Measurements from ENCODE around the gene CARD10. TPM values are rescaled to one million over a fixed set of nuclear protein-coding genes. Genes with fewer than 3 reads are reported as not detected.
A peak's percentile ranks its signal among the peaks of the same experiment; 100 is the strongest.

Gene CARD10
- polyA plus RNA-seq, 1 of the 3 experiments (the other 2 are of a cell fraction): 14.5 TPM

DNA sequence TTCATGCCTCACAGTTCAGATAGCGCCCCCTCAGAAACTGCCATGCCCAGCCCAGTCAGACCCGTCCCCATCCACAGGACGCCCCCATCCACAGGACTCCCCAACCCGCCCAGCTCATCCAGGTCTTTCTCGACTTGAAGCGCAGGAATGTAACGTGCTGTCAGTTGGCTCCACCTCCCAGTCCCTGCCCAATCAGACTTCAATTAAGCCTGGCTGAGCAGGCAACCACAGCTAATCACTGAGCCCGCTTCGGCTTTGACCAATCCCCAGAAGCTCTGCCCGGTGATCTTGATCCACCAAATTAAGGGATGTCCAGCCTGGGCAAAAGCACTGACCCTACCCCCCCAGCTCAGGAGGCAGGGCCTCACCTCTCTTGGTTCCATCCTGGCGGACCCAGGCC lies 22.6 kb downstream of the CARD10 start:
- Histone ChIP-seq H3K36me3 (replicated peaks in 1 of 2; ENCODE audit: control insufficient read depth in 1 of 2, insufficient read depth in 2 of 2, low read length in 1 of 2) (no peaks in the 10 kb centered on the region), H3K9me2 (no peaks in the 10 kb centered on the region), H3K4me3 (ENCODE audit: low read depth in 2 of 2, low read length in 1 of 2) (no peak overlapping the region), H3K4me1 (ENCODE audit: control insufficient read depth in 1 of 2, insufficient read depth in 2 of 2, low read depth in 1 of 2, low read length in 1 of 2) (peaks cover 13 to 42% of the 10 kb centered on the region in 2 experiments), H3K4me2 (peak overlapping the region; percentile 46), H3K9ac (peak overlapping the region; percentile 55; the same call in 1 of the 2 replicates), H3K9me3 (no peaks in the 10 kb centered on the region), H4K20me1 (ENCODE audit: insufficient read depth) (no peaks in the 10 kb centered on the region), H3K27ac (ENCODE audit: low read depth in 2 of 2, low read length in 1 of 2) (peak overlapping the region in 1 of 2 experiments; percentile 84; a peak in 2 of 4 replicates), H3K27me3 (ENCODE audit: insufficient read depth) (no peaks in the 10 kb centered on the region), H3K79me2 (ENCODE audit: insufficient read depth) (no peaks in the 10 kb centered on the region), H3F3A (replicated peaks; ENCODE audit: insufficient read depth) (peaks cover 18% of the 10 kb centered on the region), H2AFZ (ENCODE audit: low read depth) (no peak overlapping the region)
- TF ChIP-seq, protein P1, sequence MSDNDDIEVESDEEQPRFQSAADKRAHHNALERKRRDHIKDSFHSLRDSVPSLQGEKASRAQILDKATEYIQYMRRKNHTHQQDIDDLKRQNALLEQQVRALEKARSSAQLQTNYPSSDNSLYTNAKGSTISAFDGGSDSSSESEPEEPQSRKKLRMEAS (IDR thresholded peaks at IDR 0.05; ENCODE audit: low read depth): peak; percentile 43; the same call in 1 of the 2 replicates
- TF ChIP-seq, protein P2, sequence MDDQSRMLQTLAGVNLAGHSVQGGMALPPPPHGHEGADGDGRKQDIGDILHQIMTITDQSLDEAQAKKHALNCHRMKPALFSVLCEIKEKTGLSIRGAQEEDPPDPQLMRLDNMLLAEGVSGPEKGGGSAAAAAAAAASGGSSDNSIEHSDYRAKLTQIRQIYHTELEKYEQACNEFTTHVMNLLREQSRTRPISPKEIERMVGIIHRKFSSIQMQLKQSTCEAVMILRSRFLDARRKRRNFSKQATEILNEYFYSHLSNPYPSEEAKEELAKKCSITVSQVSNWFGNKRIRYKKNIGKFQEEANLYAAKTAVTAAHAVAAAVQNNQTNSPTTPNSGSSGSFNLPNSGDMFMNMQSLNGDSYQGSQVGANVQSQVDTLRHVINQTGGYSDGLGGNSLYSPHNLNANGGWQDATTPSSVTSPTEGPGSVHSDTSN (IDR thresholded peaks at IDR 0.05): no peak
- WGBS (ENCODE audit: low lambda C conversion rate): 76% methylated on average over 9 of the region's 11 CpGs
- ChIA-PET CTCF (interaction anchor here (1.6 to 6.0 kb wide), 4 partner anchors 24 to 95 kb away, joined by 3 to 35 read pairs (median 12); no protein-coding TSS in a partner anchor), POLR2A (no interaction called here)
- DNase-seq: peak; percentile 50

DNA sequence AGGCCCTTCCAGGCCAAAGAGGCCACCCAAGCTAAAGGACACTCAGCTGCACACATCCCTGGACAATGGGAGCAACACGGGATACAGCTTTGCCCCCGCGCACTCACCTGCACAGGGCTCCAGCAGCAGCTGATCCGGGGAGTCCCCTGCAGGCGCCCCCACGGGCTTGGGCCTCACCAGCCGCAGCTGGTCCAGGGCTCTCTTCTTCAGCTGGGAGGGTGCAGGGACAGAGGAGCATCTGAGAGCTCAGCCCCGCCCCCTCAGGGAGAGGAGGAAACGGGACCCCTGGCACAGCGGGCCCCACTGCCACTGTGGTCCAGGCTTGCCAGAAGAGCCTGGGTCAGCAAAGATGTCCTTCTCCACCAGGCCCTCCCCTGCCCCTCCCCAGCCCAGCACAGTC lies 25.2 kb downstream of the CARD10 start:
- Histone ChIP-seq H3K9me2 (no peaks in the 10 kb centered on the region), H3K27me3 (ENCODE audit: insufficient read depth) (no peaks in the 10 kb centered on the region), H3K4me1 (ENCODE audit: control insufficient read depth in 1 of 2, insufficient read depth in 2 of 2, low read depth in 1 of 2, low read length in 1 of 2) (peaks cover 6 to 15% of the 10 kb centered on the region in 2 experiments; a peak in 2 of 4 replicates), H3K4me3 (ENCODE audit: low read depth in 2 of 2, low read length in 1 of 2) (no peak overlapping the region), H3K36me3 (replicated peaks in 1 of 2; ENCODE audit: control insufficient read depth in 1 of 2, insufficient read depth in 2 of 2, low read length in 1 of 2) (peaks cover 0 to 3% of the 10 kb centered on the region in 2 experiments), H3F3A (replicated peaks; ENCODE audit: insufficient read depth) (peaks cover 18% of the 10 kb centered on the region), H3K27ac (ENCODE audit: low read depth in 2 of 2, low read length in 1 of 2) (no peak overlapping the region), H2AFZ (ENCODE audit: low read depth) (no peak overlapping the region), H3K4me2 (no peak overlapping the region), H4K20me1 (ENCODE audit: insufficient read depth) (peaks cover 3% of the 10 kb centered on the region; the same call in 1 of the 2 replicates), H3K9me3 (no peaks in the 10 kb centered on the region), H3K79me2 (ENCODE audit: insufficient read depth) (no peaks in the 10 kb centered on the region), H3K9ac (no peak overlapping the region)
- CTCF ChIA-PET: interaction anchor here (1.2 to 3.1 kb wide), 3 partner anchors 11 to 73 kb away, joined by 4 to 11 read pairs (median 7); no protein-coding TSS in a partner anchor
- no peak for DNase-seq
- no CpG with 5 or more reads among the region's 10 CpGs for WGBS (ENCODE audit: low lambda C conversion rate)
- POLR2A ChIA-PET: no interaction called here
- TF ChIP-seq NFIC (IDR thresholded peaks at IDR 0.05; ENCODE audit: borderline replicate concordance) (no peak), GABPA (IDR thresholded peaks at IDR 0.05; ENCODE audit: low read depth) (no peak), CHD2 (IDR thresholded peaks at IDR 0.05; ENCODE audit: low read length, partially characterized antibody) (no peak), TAF1 (IDR thresholded peaks at IDR 0.05; ENCODE audit: borderline replicate concordance, low read depth, low read length) (no peak), JUND (IDR thresholded peaks at IDR 0.05) (no peak), TCF12 (IDR thresholded peaks at IDR 0.05) (no peak), NRF1 (IDR thresholded peaks at IDR 0.05; ENCODE audit: low read depth, low read length) (no peak), TEAD4 (IDR thresholded peaks at IDR 0.05; ENCODE audit: borderline replicate concordance, insufficient read depth) (no peak), FOSL2 (IDR thresholded peaks at IDR 0.05; ENCODE audit: borderline replicate concordance, low read depth) (no peak), SIN3A (IDR thresholded peaks at IDR 0.05; ENCODE audit: borderline replicate concordance, low read depth, low read length) (no peak), RCOR1 (IDR thresholded peaks at IDR 0.05; ENCODE audit: low read length) (no peak), RFX5 (IDR thresholded peaks at IDR 0.05; ENCODE audit: low read length) (no peak)
- TF ChIP-seq, protein P3, sequence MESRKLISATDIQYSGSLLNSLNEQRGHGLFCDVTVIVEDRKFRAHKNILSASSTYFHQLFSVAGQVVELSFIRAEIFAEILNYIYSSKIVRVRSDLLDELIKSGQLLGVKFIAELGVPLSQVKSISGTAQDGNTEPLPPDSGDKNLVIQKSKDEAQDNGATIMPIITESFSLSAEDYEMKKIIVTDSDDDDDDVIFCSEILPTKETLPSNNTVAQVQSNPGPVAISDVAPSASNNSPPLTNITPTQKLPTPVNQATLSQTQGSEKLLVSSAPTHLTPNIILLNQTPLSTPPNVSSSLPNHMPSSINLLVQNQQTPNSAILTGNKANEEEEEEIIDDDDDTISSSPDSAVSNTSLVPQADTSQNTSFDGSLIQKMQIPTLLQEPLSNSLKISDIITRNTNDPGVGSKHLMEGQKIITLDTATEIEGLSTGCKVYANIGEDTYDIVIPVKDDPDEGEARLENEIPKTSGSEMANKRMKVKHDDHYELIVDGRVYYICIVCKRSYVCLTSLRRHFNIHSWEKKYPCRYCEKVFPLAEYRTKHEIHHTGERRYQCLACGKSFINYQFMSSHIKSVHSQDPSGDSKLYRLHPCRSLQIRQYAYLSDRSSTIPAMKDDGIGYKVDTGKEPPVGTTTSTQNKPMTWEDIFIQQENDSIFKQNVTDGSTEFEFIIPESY (IDR thresholded peaks at IDR 0.05; ENCODE audit: borderline replicate concordance, low read depth): no peak
- TF ChIP-seq, protein P4, sequence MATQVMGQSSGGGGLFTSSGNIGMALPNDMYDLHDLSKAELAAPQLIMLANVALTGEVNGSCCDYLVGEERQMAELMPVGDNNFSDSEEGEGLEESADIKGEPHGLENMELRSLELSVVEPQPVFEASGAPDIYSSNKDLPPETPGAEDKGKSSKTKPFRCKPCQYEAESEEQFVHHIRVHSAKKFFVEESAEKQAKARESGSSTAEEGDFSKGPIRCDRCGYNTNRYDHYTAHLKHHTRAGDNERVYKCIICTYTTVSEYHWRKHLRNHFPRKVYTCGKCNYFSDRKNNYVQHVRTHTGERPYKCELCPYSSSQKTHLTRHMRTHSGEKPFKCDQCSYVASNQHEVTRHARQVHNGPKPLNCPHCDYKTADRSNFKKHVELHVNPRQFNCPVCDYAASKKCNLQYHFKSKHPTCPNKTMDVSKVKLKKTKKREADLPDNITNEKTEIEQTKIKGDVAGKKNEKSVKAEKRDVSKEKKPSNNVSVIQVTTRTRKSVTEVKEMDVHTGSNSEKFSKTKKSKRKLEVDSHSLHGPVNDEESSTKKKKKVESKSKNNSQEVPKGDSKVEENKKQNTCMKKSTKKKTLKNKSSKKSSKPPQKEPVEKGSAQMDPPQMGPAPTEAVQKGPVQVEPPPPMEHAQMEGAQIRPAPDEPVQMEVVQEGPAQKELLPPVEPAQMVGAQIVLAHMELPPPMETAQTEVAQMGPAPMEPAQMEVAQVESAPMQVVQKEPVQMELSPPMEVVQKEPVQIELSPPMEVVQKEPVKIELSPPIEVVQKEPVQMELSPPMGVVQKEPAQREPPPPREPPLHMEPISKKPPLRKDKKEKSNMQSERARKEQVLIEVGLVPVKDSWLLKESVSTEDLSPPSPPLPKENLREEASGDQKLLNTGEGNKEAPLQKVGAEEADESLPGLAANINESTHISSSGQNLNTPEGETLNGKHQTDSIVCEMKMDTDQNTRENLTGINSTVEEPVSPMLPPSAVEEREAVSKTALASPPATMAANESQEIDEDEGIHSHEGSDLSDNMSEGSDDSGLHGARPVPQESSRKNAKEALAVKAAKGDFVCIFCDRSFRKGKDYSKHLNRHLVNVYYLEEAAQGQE (IDR thresholded peaks at IDR 0.05; ENCODE audit: low read depth, low read length): no peak
- TF ChIP-seq, protein P5, sequence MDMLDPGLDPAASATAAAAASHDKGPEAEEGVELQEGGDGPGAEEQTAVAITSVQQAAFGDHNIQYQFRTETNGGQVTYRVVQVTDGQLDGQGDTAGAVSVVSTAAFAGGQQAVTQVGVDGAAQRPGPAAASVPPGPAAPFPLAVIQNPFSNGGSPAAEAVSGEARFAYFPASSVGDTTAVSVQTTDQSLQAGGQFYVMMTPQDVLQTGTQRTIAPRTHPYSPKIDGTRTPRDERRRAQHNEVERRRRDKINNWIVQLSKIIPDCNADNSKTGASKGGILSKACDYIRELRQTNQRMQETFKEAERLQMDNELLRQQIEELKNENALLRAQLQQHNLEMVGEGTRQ (IDR thresholded peaks at IDR 0.05; ENCODE audit: borderline replicate concordance, low read depth, low read length): no peak

All from SK-N-SH (cell line).